HG02885 (cell line): ENCODE results near the gene SFXN1.

ENCODE experiments used
- ATAC-seq: cut with Tn5 transposase; IDR thresholded peaks from one replicate; pipeline ENCODE4 v1.9.1; 2021; ENCODE audit warnings: mild to moderate bottlenecking; ENCODE audit not compliant: unreplicated experiment, poor library complexity

SFXN1 gene

DNA sequence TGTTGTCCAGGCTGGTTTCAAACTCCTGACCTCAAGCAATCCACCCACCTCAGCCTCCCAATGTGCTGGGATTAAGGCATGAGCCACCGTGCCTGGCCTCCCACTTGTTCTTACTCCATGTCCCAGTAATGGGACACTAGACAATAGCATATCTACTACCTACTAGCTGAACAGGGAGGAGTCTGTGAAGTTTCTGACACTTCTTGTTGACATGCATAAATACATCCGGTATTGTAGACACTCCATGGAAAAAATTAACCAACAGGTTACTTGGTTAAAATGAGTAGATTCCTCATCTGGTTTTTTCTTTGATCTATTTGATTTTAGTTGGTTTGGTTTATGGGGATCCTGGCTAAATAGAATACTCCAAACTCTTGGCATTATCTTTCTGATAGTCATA lies 88.3 kb downstream of the SFXN1 start:
- ATAC-seq: no peak

GRCh38 chr5:175567954-175568353 lies 89.6 kb downstream of the SFXN1 start:
- no peak for ATAC-seq

DNA sequence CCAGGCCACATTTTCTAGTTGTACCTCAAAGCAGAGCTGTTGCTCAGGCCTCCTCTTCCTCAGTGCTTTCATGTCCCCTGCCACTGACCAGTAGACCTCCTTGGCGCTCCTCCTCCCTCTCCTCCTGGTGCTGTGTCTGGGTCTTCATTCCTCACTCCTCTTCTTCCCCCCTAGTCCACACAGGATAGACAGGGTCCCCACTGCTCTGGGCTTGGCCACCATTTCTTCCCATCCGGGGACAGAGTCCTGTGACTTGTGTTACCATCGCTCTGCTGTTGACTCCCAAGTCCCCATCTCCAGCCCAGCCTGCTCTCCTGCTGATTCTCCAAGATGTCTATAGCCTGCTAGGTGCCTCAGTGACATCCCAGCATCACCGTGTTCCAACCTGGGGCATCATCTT lies 91.3 kb downstream of the SFXN1 start:
- ATAC-seq: no peak

GRCh38 chr5:175572886-175573285 lies 94.5 kb downstream of the SFXN1 start:
- ATAC-seq: no peak

DNA sequence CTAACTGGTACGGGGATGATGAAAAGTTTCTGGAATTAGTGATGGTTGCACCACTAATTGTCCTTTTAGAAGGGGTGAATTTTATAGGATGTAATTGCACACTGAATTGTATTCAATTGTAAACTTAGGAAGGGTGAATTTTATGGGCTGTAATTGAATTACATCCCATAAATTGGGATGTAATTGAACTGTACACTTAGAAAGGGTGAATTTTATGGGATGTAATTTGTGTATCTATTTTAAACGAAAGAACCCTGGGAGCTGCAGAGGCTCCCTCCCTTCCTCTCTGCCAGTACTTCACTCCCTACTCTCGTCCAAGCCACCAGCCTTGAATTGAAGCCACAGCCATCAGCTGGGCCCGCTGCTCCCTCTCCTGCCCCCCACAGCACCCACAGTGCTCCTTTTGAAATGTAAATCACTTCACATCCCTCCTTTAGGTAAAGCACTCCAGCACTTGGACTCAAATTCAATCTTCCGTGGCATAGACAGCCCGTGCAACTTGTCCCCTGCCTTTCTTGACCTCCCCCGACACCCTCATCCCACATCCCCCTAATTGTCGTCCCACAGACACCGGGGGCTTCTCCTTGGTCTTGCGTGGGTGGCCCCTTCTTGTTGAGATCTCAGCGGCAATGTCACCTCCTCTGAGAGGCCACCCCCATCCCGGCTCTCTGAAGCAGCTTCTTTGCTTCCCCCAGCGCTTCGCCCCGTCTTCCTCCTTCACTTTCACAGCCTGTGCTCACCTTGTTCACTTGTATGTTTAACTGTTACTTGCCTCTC lies 95.3 kb downstream of the SFXN1 start:
- no peak for ATAC-seq

GRCh38 chr5:175575301-175575700 lies 96.9 kb downstream of the SFXN1 start:
- no peak for ATAC-seq

DNA sequence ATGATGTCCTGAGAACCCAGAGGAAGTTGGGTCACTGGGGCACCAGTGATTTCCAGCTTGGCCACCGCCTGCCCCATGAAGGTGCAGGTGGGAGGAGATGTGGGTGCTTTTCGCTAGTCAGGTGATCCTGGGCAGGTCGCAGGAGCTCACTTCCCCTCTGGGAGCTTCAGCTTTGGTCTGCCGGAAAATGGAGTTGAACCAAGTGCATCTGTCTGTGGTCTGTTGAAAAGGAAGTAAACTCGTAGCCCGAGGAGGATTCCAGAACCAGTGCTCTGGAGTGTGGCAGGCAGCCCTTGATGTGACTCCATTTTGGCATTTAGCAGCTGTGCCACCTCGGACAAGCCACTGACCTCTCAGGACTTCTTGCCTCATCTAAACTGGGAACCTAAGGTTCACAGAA lies 97.7 kb downstream of the SFXN1 start:
- no peak for ATAC-seq

GRCh38 chr5:175576591-175576990 lies 98.2 kb downstream of the SFXN1 start:
- no peak for ATAC-seq
